NCI-H146 treated with DMSO at 0.1 percent for 48 hours (cell line): Measurements from ENCODE around the gene GPR63.

ENCODE experiments used
- DNase-seq: peaks from one replicate; lab custom pipeline; 2025; ENCODE audit not compliant: unreplicated experiment; lab: John Stamatoyannopoulos, UW

Gene GPR63

DNA sequence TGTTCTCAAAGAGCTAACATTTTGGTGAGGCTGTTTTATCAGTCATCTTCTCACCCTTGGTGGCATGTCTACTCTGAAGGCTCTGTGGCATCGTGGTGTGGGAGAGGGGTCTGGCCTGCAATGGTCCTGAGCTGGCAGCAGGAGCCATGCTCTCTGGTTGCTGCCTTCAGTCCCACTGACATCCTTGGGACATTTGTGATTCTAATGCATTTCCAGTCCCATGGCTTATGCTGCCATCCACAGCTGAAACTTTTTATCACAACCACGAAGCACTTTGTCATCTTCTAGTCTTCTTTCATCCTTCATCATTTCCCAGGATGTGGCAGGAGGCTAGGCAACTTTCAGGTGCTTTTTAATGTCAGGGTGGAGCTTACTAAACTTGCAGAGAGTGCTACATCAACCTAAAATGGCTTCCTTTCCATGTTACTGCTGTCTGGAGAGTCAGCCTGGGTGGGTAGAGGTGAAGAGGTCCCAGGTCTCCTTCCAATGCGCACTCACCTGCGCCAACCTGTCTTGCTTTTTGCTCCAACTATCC lies 77.1 kb downstream of the GPR63 start:
- DNase-seq, result no peak

DNA sequence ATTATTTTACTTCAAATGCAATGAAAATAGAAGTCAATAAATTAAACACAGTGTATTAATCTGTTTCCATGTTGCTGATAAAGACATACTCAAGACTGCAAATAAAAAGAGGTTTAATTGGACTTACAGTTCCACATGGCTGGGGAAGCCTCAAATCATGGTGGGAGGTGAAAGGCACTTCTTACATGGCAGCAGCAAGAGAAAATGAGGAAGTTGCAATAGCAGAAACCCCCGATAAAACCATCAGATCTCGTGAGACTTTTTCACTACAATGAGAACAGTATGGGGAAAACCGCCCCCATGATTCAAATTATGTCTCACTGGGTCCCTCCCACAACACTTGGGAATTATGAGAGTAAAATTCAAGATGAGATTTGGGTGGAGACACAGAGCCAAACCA lies 82.2 kb downstream of the GPR63 start:
- no peak for DNase-seq

DNA sequence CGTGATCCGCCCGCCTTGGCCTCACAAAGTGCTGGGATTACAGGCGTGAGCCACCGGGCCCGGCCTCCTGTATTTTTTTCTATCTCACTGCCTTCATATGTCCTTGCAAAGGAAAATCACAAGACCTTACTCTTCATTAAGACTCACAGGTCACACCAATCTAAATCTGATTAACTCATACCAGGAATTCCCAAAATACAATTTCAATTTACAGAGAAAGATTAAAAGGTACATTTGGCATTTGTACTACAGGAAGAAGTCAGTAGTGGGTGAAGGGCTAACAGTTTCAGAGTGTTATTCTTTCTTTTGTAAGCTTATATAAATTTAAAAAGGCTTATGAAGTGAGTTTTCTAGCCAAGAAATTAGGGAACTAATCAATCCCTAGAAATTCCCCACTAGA lies 87.4 kb downstream of the GPR63 start:
- DNase-seq, result no peak
